IMR-90 (cell line): ENCODE results near the gene MYEOV. TPM values are rescaled to one million over a fixed set of nuclear protein-coding genes. Genes with fewer than 3 reads are reported as not detected.

ENCODE experiments used
- ATAC-seq: fragments of 200-7000 bp; cut with Tn5 transposase; 2 replicates; pipeline ENCODE4 v1.9.1; 2020; ENCODE audit warnings: low read depth, mild to moderate bottlenecking, moderate library complexity
- BruUV-seq: library from RNA; stranded (reverse); fragments of 400-500 nt; replicated peaks from 2 replicates; lab custom pipeline; 2021; lab: Mats Ljungman, UMichigan
- CTCF ChIA-PET: fragments of 300-600 bp; formaldehyde crosslinking; extraction: SDS; loops from one replicate; lab custom pipeline; 2021; ENCODE audit warnings: antibody characterized with exemption; lab: Yijun Ruan, JAX
- POLR2A ChIA-PET: fragments of 300-600 bp; sonication (Branson Sonifier 250); formaldehyde crosslinking; loops from one replicate; lab custom pipeline; 2022; ENCODE audit warnings: antibody characterized with exemption; ENCODE audit not compliant: unreplicated experiment; lab: Charles Lee
- DNase-seq: peaks from one replicate; pipeline ENCODE4 v3.0.0; 2013
- H2AFZ ChIP-seq: replicated peaks from 2 replicates; pipeline ENCODE3; 2013; ENCODE audit warnings: low read length, mild to moderate bottlenecking; ENCODE audit not compliant: poor library complexity
- H2AK5ac ChIP-seq: 2 replicates; pipeline ENCODE4 v1.6.1; 2013; ENCODE audit warnings: low read depth, low read length, inconsistent platforms
- H2AK9ac ChIP-seq: replicated peaks from 2 replicates; pipeline ENCODE3; 2013; ENCODE audit warnings: mild to moderate bottlenecking, low read depth, low read length, moderate library complexity; ENCODE audit not compliant: poor library complexity
- H2BK120ac ChIP-seq: 2 replicates; pipeline ENCODE4 v1.6.1; 2013; ENCODE audit warnings: low read depth, low read length, inconsistent platforms
- H2BK15ac ChIP-seq: 3 replicates; pipeline ENCODE4 v1.6.1; 2013; ENCODE audit warnings: low read depth, low read length, inconsistent platforms
- H2BK20ac ChIP-seq: 2 replicates; pipeline ENCODE4 v1.6.1; 2013; ENCODE audit warnings: low read depth, mild to moderate bottlenecking, inconsistent platforms, low read length, moderate library complexity
- H2BK5ac ChIP-seq: 2 replicates; pipeline ENCODE4 v1.6.1; 2013; ENCODE audit warnings: mild to moderate bottlenecking, low read depth, low read length, inconsistent platforms; ENCODE audit not compliant: poor library complexity, severe bottlenecking
- H3K14ac ChIP-seq: replicated peaks from 2 replicates; pipeline ENCODE4 v1.6.1; 2013; ENCODE audit warnings: low read depth, low read length, inconsistent platforms
- H3K18ac ChIP-seq: 2 replicates; pipeline ENCODE4 v1.6.1; 2013; ENCODE audit warnings: low read depth, low read length, control low read depth
- H3K23ac ChIP-seq: 2 replicates; pipeline ENCODE4 v1.6.1; 2013; ENCODE audit warnings: low read depth, low read length, inconsistent platforms
- H3K27ac ChIP-seq: 2 replicates; pipeline ENCODE4 v1.5.1; 2013; ENCODE audit warnings: mild to moderate bottlenecking, control low read depth, low read length; ENCODE audit not compliant: insufficient read depth
- H3K27me3 ChIP-seq: 2 replicates; pipeline ENCODE4 v1.6.1; 2013; ENCODE audit warnings: low read length; ENCODE audit not compliant: control insufficient read depth, insufficient read depth
- H3K36me3 ChIP-seq: 2 replicates; pipeline ENCODE4 v1.6.1; 2013; ENCODE audit warnings: low read length, mixed read lengths; ENCODE audit not compliant: control insufficient read depth, insufficient read depth
- H3K4ac ChIP-seq: 2 replicates; pipeline ENCODE4 v1.6.1; 2013; ENCODE audit warnings: low read depth, low read length, inconsistent platforms
- H3K4me1 ChIP-seq: 2 replicates; pipeline ENCODE4 v1.6.1; 2013; ENCODE audit warnings: low read length, mixed read lengths; ENCODE audit not compliant: control insufficient read depth, insufficient read depth
- H3K4me2 ChIP-seq: 2 replicates; pipeline ENCODE4 v1.6.1; 2013; ENCODE audit warnings: low read depth, mild to moderate bottlenecking, control low read depth, low read length, moderate library complexity
- H3K4me3 ChIP-seq: 2 replicates; pipeline ENCODE4 v1.5.1; 2013; ENCODE audit warnings: low read depth, mild to moderate bottlenecking, control low read depth, low read length, moderate library complexity; ENCODE audit not compliant: insufficient read depth
- H3K56ac ChIP-seq: 2 replicates; pipeline ENCODE4 v1.6.1; 2013; ENCODE audit warnings: low read length, inconsistent platforms; ENCODE audit not compliant: insufficient read depth; ENCODE audit errors: extremely low read depth
- H3K79me1 ChIP-seq, 2 experiments: 2 replicates each; pipeline ENCODE4 v1.6.1; 2013; ENCODE audit warnings: low read length in 2 of 2, inconsistent platforms in 1 of 2, low read depth in 1 of 2
- H3K9ac ChIP-seq: 2 replicates; pipeline ENCODE4 v1.6.1; 2013; ENCODE audit warnings: low read depth, low read length, control low read depth
- H3K9me1 ChIP-seq: 2 replicates; pipeline ENCODE4 v1.6.1; 2013; ENCODE audit warnings: low read length, inconsistent platforms; ENCODE audit not compliant: insufficient read depth
- H3K9me3 ChIP-seq: 2 replicates; pipeline ENCODE4 v1.6.1; 2013; ENCODE audit warnings: low read length; ENCODE audit not compliant: control insufficient read depth, insufficient read depth
- H4K20me1 ChIP-seq: 2 replicates; pipeline ENCODE4 v1.6.1; 2013; ENCODE audit warnings: low read length, inconsistent platforms; ENCODE audit not compliant: insufficient read depth
- H4K5ac ChIP-seq: 2 replicates; pipeline ENCODE4 v1.6.1; 2013; ENCODE audit warnings: mild to moderate bottlenecking, low read depth, low read length, control low read depth
- H4K8ac ChIP-seq, 2 experiments: 2 replicates each; pipeline ENCODE4 v1.6.1; 2013; ENCODE audit warnings: low read depth in 2 of 2, low read length in 2 of 2, control low read depth in 1 of 2, inconsistent platforms in 1 of 2
- H4K91ac ChIP-seq: 2 replicates; pipeline ENCODE4 v1.6.1; 2013; ENCODE audit warnings: low read depth, low read length, inconsistent platforms; ENCODE audit not compliant: insufficient read depth
- BHLHE40 ChIP-seq: fragments of 150-350 bp; IDR thresholded peaks from 2 replicates; pipeline ENCODE4 v1.6.1; 2016; ENCODE audit warnings: mild to moderate bottlenecking, low read depth, low read length
- CEBPB ChIP-seq: IDR thresholded peaks from 2 replicates; pipeline ENCODE4 v1.6.1; 2012; ENCODE audit warnings: low read depth, low read length, improper control_type of control experiment
- CHD1 ChIP-seq: IDR thresholded peaks from 2 replicates; pipeline ENCODE4 v1.6.1; 2012; ENCODE audit warnings: low read depth, low read length, improper control_type of control experiment
- FOS ChIP-seq: fragments of 150-350 bp; IDR thresholded peaks from 2 replicates; pipeline ENCODE4 v1.6.1; 2016; ENCODE audit warnings: low read depth, low read length
- MAFK ChIP-seq: IDR thresholded peaks from 2 replicates; pipeline ENCODE4 v1.6.1; 2012; ENCODE audit warnings: low read depth, low read length, improper control_type of control experiment
- MAZ ChIP-seq: IDR thresholded peaks from 2 replicates; pipeline ENCODE4 v1.6.1; 2012; ENCODE audit warnings: low read depth, mild to moderate bottlenecking, low read length, improper control_type of control experiment, moderate library complexity, borderline replicate concordance
- MXI1 ChIP-seq: IDR thresholded peaks from 2 replicates; pipeline ENCODE4 v1.6.1; 2012; ENCODE audit warnings: low read depth, mild to moderate bottlenecking, low read length, moderate library complexity, borderline replicate concordance
- NFE2L2 ChIP-seq: fragments of 150-350 bp; IDR thresholded peaks from 2 replicates; pipeline ENCODE4 v1.6.1; 2016; ENCODE audit warnings: low read depth, mild to moderate bottlenecking, low read length
- POLR2A ChIP-seq: IDR thresholded peaks from 2 replicates; pipeline ENCODE4 v1.6.1; 2012; ENCODE audit warnings: mild to moderate bottlenecking, low read depth, low read length
- RAD21 ChIP-seq: IDR thresholded peaks from 2 replicates; pipeline ENCODE4 v1.6.1; 2012; ENCODE audit warnings: low read length, improper control_type of control experiment
- RCOR1 ChIP-seq: IDR thresholded peaks from 2 replicates; pipeline ENCODE4 v1.6.1; 2012; ENCODE audit warnings: mild to moderate bottlenecking, low read length, improper control_type of control experiment; ENCODE audit not compliant: insufficient replicate concordance
- RFX5 ChIP-seq: IDR thresholded peaks from 2 replicates; pipeline ENCODE4 v1.8.0; 2012; ENCODE audit warnings: low read depth, mild to moderate bottlenecking, low read length, moderate library complexity
- SMC3 ChIP-seq: fragments of 150-350 bp; IDR thresholded peaks from 2 replicates; pipeline ENCODE4 v1.6.1; 2016; ENCODE audit warnings: low read depth, mild to moderate bottlenecking, antibody characterized with exemption, low read length, moderate library complexity
- WGBS, 2 experiments: methylation state at CpG; one replicate each; pipeline versions ENCODE4 v1.1.5 to v1.1.7; 2013; ENCODE audit warnings: missing lambda C conversion rate in 2 of 2; ENCODE audit not compliant: insufficient read length in 1 of 2; ENCODE audit errors: extremely low coverage in 2 of 2; 5-methylcytosine and 5-hydroxymethylcytosine counted together
- dilution Hi-C: fragments of 300-500 bp; cut with HindIII; formaldehyde crosslinking; loops from one replicate; pipeline ENCODE4 v1.14.3; 2018; ENCODE audit warnings: low sequenced_read_pairs; ENCODE audit not compliant: unreplicated experiment
- in situ Hi-C: fragments of 300-500 bp; cut with MboI; formaldehyde crosslinking; loops from 3 replicates; pipeline ENCODE4 v1.14.3; 2019; ENCODE audit warnings: low sequenced_read_pairs, inconsistent platforms, mixed read lengths
- intact Hi-C: fragments of 100-400 bp; cut with micrococcal nuclease; formaldehyde crosslinking; loops from 2 replicates; pipeline ENCODE4 v1.10.0; 2022
- polyA plus RNA-seq, 3 experiments: library from polyadenylated mRNA; depleted of rRNA; stranded (reverse); fragments of >200 nt; gene quantifications; 2 replicates each; pipeline ENCODE4 v1.2.3, GENCODE V29; 2012; ENCODE audit warnings: low replicate concordance in 1 of 3
- total RNA-seq: library from RNA; depleted of rRNA; stranded (reverse); fragments of >200 nt; gene quantifications from 2 replicates; pipeline ENCODE4 v1.2.3, GENCODE V29; 2012
- TF ChIP-seq, protein P1 (sequence below): fragments of 150-350 bp; IDR thresholded peaks from 2 replicates; pipeline ENCODE4 v1.6.1; 2016; ENCODE audit warnings: low read depth, mild to moderate bottlenecking, low read length, moderate library complexity, borderline replicate concordance
- TF ChIP-seq, protein P2 (sequence below): fragments of 150-350 bp; IDR thresholded peaks from 2 replicates; pipeline ENCODE4 v1.6.1; 2017; ENCODE audit warnings: mild to moderate bottlenecking, antibody characterized with exemption, low read length, low read depth
- TF ChIP-seq, protein P3 (sequence below): conservative IDR thresholded peaks from 2 replicates; pipeline ENCODE4 v1.5.1; 2012; ENCODE audit warnings: mild to moderate bottlenecking, low read depth, low read length, improper control_type of control experiment

The MYEOV gene
- total and polyA plus RNA-seq, 2 of the 4 experiments (the other 2 are of a cell fraction) = 5.8 to 6.8 TPM

- no peak overlapping the region for H3K9ac ChIP-seq
- H2BK20ac ChIP-seq = peak overlapping the region; percentile 39; the same call in 1 of the 2 replicates
- ChIA-PET CTCF (interaction anchor here (0.7 to 1.3 kb wide), 5 partner anchors 9 to 351 kb away, joined by 3 to 7 read pairs (median 4); no protein-coding TSS in a partner anchor), POLR2A (no interaction called here)
- no peak overlapping the region for H2BK5ac ChIP-seq
- no peaks in the 10 kb centered on the region for H3K9me3 ChIP-seq
- H3K27ac ChIP-seq = no peak overlapping the region
- H3K79me1 ChIP-seq = peaks cover 0 to 13% of the 10 kb centered on the region in 2 experiments; a peak in 2 of 4 replicates
- peak overlapping the region; percentile 72; the same call in 1 of the 2 replicates for H3K4ac ChIP-seq
- H2BK15ac ChIP-seq = peak overlapping the region; percentile 90; the same call in 1 of the 3 replicates
- no peak for DNase-seq
- peaks cover 14% of the 10 kb centered on the region for H3K4me1 ChIP-seq
- ATAC-seq = no peak
- H3K56ac ChIP-seq = no peak overlapping the region
- H4K91ac ChIP-seq = peak overlapping the region; percentile 48; the same call in 1 of the 2 replicates
- no peak overlapping the region for H3K4me3 ChIP-seq
- H4K20me1 ChIP-seq = no peaks in the 10 kb centered on the region; the same call in 1 of the 2 replicates
- peak overlapping the region; percentile 47 for H2BK120ac ChIP-seq
- no peak overlapping the region for H4K5ac ChIP-seq
- TF ChIP-seq RAD21 = no peak
- TF ChIP-seq, protein P1, sequence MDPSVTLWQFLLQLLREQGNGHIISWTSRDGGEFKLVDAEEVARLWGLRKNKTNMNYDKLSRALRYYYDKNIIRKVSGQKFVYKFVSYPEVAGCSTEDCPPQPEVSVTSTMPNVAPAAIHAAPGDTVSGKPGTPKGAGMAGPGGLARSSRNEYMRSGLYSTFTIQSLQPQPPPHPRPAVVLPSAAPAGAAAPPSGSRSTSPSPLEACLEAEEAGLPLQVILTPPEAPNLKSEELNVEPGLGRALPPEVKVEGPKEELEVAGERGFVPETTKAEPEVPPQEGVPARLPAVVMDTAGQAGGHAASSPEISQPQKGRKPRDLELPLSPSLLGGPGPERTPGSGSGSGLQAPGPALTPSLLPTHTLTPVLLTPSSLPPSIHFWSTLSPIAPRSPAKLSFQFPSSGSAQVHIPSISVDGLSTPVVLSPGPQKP = no peak
- no peak for TF ChIP-seq SMC3
- no peak for TF ChIP-seq CHD1
- no peak for TF ChIP-seq RFX5
- no peak for TF ChIP-seq CEBPB
- no peak for TF ChIP-seq NFE2L2
- TF ChIP-seq, protein P2, sequence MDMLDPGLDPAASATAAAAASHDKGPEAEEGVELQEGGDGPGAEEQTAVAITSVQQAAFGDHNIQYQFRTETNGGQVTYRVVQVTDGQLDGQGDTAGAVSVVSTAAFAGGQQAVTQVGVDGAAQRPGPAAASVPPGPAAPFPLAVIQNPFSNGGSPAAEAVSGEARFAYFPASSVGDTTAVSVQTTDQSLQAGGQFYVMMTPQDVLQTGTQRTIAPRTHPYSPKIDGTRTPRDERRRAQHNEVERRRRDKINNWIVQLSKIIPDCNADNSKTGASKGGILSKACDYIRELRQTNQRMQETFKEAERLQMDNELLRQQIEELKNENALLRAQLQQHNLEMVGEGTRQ = no peak
- TF ChIP-seq MXI1 = no peak
- no peak for TF ChIP-seq FOS
- no peak for TF ChIP-seq BHLHE40
- no peak for TF ChIP-seq RCOR1
- TF ChIP-seq MAZ = no peak
- TF ChIP-seq MAFK = no peak
- no peak for TF ChIP-seq POLR2A
- TF ChIP-seq, protein P3, sequence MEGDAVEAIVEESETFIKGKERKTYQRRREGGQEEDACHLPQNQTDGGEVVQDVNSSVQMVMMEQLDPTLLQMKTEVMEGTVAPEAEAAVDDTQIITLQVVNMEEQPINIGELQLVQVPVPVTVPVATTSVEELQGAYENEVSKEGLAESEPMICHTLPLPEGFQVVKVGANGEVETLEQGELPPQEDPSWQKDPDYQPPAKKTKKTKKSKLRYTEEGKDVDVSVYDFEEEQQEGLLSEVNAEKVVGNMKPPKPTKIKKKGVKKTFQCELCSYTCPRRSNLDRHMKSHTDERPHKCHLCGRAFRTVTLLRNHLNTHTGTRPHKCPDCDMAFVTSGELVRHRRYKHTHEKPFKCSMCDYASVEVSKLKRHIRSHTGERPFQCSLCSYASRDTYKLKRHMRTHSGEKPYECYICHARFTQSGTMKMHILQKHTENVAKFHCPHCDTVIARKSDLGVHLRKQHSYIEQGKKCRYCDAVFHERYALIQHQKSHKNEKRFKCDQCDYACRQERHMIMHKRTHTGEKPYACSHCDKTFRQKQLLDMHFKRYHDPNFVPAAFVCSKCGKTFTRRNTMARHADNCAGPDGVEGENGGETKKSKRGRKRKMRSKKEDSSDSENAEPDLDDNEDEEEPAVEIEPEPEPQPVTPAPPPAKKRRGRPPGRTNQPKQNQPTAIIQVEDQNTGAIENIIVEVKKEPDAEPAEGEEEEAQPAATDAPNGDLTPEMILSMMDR = no peak
- H2AFZ ChIP-seq = no peak overlapping the region
- no peak overlapping the region for H3K4me2 ChIP-seq
- H4K8ac ChIP-seq = no peak overlapping the region
- H3K9me1 ChIP-seq = peaks cover 13% of the 10 kb centered on the region
- dilution Hi-C loops = no loop called here
- H3K14ac ChIP-seq = no peak overlapping the region
- no peak overlapping the region for H3K18ac ChIP-seq
- no peaks in the 10 kb centered on the region for H3K27me3 ChIP-seq
- peak overlapping the region; percentile 97 for H2AK5ac ChIP-seq
- 79% methylated on average over 2 of the region's 8 CpGs; no CpG with 5 or more reads in 1 of the 2 experiments for WGBS, 2 experiments
- intact Hi-C loops = loop anchor here (10.0 kb wide), 1 partner anchor 158 kb away; no protein-coding TSS in a partner anchor
- H3K23ac ChIP-seq = no peak overlapping the region
- no peak overlapping the region for H2AK9ac ChIP-seq
- H3K36me3 ChIP-seq = no peaks in the 10 kb centered on the region
- in situ Hi-C loops = no loop called here
- BruUV-seq = no TSS peak
Measured at GRCh38 chr11:69293087-69293486, 868 bp upstream of the MYEOV start.
